ENCODE measurements around the gene WASF3. TPM values are rescaled to one million over a fixed set of nuclear protein-coding genes. Genes with fewer than 3 reads are reported as not detected.

WASF3 gene
- total and polyA plus RNA-seq, 12 donors, result 12.6 to 63.3 (median 37.6) TPM

- H3K27ac ChIP-seq, result no peak overlapping the region
- H3K36me3 ChIP-seq (replicated peaks in 1 of 2), result no peaks in the 10 kb centered on the region
- 93 to 95% (median 93%) methylated on average over 17 to 21 of the region's 21 CpGs for WGBS, 4 donors
- peaks cover 0 to 4% of the 10 kb centered on the region in 2 donors for H3K4me1 ChIP-seq (replicated peaks in 1 of 2)
- DNase-seq, result no peak
- TF ChIP-seq, protein P1, sequence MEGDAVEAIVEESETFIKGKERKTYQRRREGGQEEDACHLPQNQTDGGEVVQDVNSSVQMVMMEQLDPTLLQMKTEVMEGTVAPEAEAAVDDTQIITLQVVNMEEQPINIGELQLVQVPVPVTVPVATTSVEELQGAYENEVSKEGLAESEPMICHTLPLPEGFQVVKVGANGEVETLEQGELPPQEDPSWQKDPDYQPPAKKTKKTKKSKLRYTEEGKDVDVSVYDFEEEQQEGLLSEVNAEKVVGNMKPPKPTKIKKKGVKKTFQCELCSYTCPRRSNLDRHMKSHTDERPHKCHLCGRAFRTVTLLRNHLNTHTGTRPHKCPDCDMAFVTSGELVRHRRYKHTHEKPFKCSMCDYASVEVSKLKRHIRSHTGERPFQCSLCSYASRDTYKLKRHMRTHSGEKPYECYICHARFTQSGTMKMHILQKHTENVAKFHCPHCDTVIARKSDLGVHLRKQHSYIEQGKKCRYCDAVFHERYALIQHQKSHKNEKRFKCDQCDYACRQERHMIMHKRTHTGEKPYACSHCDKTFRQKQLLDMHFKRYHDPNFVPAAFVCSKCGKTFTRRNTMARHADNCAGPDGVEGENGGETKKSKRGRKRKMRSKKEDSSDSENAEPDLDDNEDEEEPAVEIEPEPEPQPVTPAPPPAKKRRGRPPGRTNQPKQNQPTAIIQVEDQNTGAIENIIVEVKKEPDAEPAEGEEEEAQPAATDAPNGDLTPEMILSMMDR (IDR thresholded peaks at IDR 0.05), result no peak
- no peak for TF ChIP-seq POLR2A (IDR thresholded peaks at IDR 0.05)
- no peaks in the 10 kb centered on the region for H3K27me3 ChIP-seq
- H3K4me3 ChIP-seq, result no peak overlapping the region
- no peaks in the 10 kb centered on the region for H3K9me3 ChIP-seq (replicated peaks in 1 of 3)
- intact Hi-C loops (cut with DNase I), result loop anchor here (5.0 to 10.0 kb wide), 3 partner anchors 200 to 515 kb away; no protein-coding TSS in a partner anchor
Observed at GRCh38 chr13:26697069-26697955, 139.8 kb downstream of the WASF3 start.

- peak; percentile 70 to 94 (median 82) for DNase-seq
- Histone ChIP-seq H3K27ac (no peak overlapping the region), H3K27me3 (no peaks in the 10 kb centered on the region), H3K36me3 (replicated peaks in 1 of 2) (no peaks in the 10 kb centered on the region), H3K4me3 (peak overlapping the region in 1 of 4 donors; percentile 14), H3K4me1 (replicated peaks in 1 of 2) (peaks cover 0 to 4% of the 10 kb centered on the region in 2 donors), H3K9me3 (replicated peaks in 1 of 3) (no peaks in the 10 kb centered on the region)
- TF ChIP-seq POLR2A (IDR thresholded peaks at IDR 0.05), result no peak
- TF ChIP-seq, protein P1 (IDR thresholded peaks at IDR 0.05), result peak; percentile 94 to 99 (median 98)
- intact Hi-C loops (cut with DNase I), result loop anchor here (2.0 to 10.0 kb wide), 4 partner anchors 201 to 516 kb away; no protein-coding TSS in a partner anchor
- WGBS, 4 donors, result 16 to 25% (median 21%) methylated on average over 23 to 29 of the region's 29 CpGs
Observed at GRCh38 chr13:26698392-26699196, 141.1 kb downstream of the WASF3 start.

DNA sequence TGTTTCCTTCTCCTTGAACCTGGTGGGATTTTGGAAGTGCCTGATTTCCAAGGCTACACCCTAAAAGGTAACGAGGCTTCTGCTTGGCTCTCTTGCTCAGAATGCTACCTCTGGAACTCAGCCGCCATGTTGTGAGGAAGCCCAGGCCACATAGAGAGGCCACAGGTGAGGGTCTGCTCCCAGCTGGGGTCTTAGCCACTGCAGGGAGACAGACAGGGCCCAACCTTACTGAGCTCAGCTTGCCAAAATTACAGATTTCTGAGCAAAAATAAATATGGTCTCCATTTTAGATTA is 141.7 kb downstream of the WASF3 start:
- Histone ChIP-seq H3K27ac (no peak overlapping the region), H3K4me1 (replicated peaks in 1 of 2) (peaks cover 0 to 4% of the 10 kb centered on the region in 2 donors), H3K36me3 (replicated peaks in 1 of 2) (no peaks in the 10 kb centered on the region), H3K4me3 (no peak overlapping the region), H3K27me3 (no peaks in the 10 kb centered on the region), H3K9me3 (replicated peaks in 1 of 3) (no peaks in the 10 kb centered on the region)
- DNase-seq, result no peak
- WGBS, 4 donors, result 95 to 98% (median 95%) methylated on average over 2 of the region's 2 CpGs
- intact Hi-C loops (cut with DNase I), result loop anchor here (2.0 to 10.0 kb wide), 4 partner anchors 202 to 517 kb away; no protein-coding TSS in a partner anchor
- TF ChIP-seq, protein P1 (IDR thresholded peaks at IDR 0.05), result no peak
- TF ChIP-seq POLR2A (IDR thresholded peaks at IDR 0.05), result no peak

- H3K4me1 ChIP-seq (replicated peaks in 1 of 2), result no peaks in the 10 kb centered on the region
- H3K4me3 ChIP-seq, result no peak overlapping the region
- H3K36me3 ChIP-seq (replicated peaks in 1 of 2), result no peaks in the 10 kb centered on the region
- H3K9me3 ChIP-seq (replicated peaks in 1 of 3), result no peaks in the 10 kb centered on the region
- H3K27me3 ChIP-seq, result no peaks in the 10 kb centered on the region
- no peak for TF ChIP-seq POLR2A (IDR thresholded peaks at IDR 0.05)
- TF ChIP-seq, protein P1 (IDR thresholded peaks at IDR 0.05), result no peak
- WGBS, 4 donors, result 80 to 96% (median 89%) methylated on average over 3 to 4 of the region's 4 CpGs
- H3K27ac ChIP-seq, result no peak overlapping the region
- DNase-seq, result no peak
- intact Hi-C loops (cut with DNase I), result loop anchor here (5.0 kb wide), 1 partner anchor 227 kb away; no protein-coding TSS in a partner anchor
Observed at GRCh38 chr13:26705536-26705935, 148.1 kb downstream of the WASF3 start.
